H1 (cell line): Measurements from ENCODE around the gene WIPI1. TPM values are rescaled to one million over a fixed set of nuclear protein-coding genes. Genes with fewer than 3 reads are reported as not detected.

Experiments
- CHD7 ChIP-seq: fragments of 300-600 bp; sonication (generic); IDR thresholded peaks from 2 replicates; pipeline ENCODE4 v1.7.1; 2012; ENCODE audit warnings: low read length, moderate library complexity, mild to moderate bottlenecking, inconsistent platforms; ENCODE audit not compliant: insufficient replicate concordance
- CREB1 ChIP-seq: IDR thresholded peaks from 2 replicates; pipeline ENCODE4 v1.6.1; 2012; ENCODE audit warnings: inconsistent platforms
- EP300 ChIP-seq, 2 experiments: IDR thresholded peaks; 1 replicate in 1 of 2; 2 replicates in 1 of 2; pipeline ENCODE4 v1.6.1; 2011 to 2012; ENCODE audit warnings: low read depth in 2 of 2, low read length in 2 of 2, mild to moderate bottlenecking in 2 of 2, borderline replicate concordance in 1 of 2, inconsistent platforms in 1 of 2, moderate library complexity in 1 of 2
- RNF2 ChIP-seq: fragments of 200-900, 300-1000 bp; sonication (generic); IDR thresholded peaks from 2 replicates; pipeline ENCODE4 v1.7.1; 2016; ENCODE audit warnings: borderline replicate concordance, low read depth, mild to moderate bottlenecking, antibody characterized with exemption, low read length; ENCODE audit not compliant: poor library complexity, severe bottlenecking; ENCODE audit errors: missing control alignments
- polyA plus RNA-seq, 7 experiments: library from polyadenylated mRNA; depleted of rRNA in 3 of 7; stranded (reverse) in 5 of 7; unstranded in 2 of 7; fragments of >200 nt in 5 of 7; fragments of 200-250 nt in 2 of 7; gene quantifications; 1 replicate in 5 of 7; 2 replicates in 1 of 7; 4 replicates in 1 of 7; pipeline versions ENCODE4 v1.2.1 to v1.2.3, GENCODE V29; 2011 to 2013; ENCODE audit warnings: missing spikeins in 2 of 7, mixed read lengths in 2 of 7
- total RNA-seq: library from RNA; stranded (reverse); fragmentation: NEBNext Ultra II Directional; extraction: Animal tissue kit (Norgen Biotek cat#: 25700); gene quantifications from 2 replicates; pipeline ENCODE4 v1.2.1, GENCODE V29; 2021

The WIPI1 gene
- total and polyA plus RNA-seq, 2 of the 8 experiments (the other 6 are each of a cell fraction or from before 2014, with no cell fraction given), result 16.6 to 17.4 TPM

- no peak for TF ChIP-seq CHD7
- TF ChIP-seq RNF2, result no peak
- no peak for TF ChIP-seq EP300 (IDR thresholded peaks at IDR 0.05; ENCODE audit: borderline replicate concordance in 1 of 2, low read depth in 2 of 2, low read length in 2 of 2)
- no peak for TF ChIP-seq CREB1
Measured at GRCh38 chr17:68450801-68451200, 6.5 kb downstream of the WIPI1 start (continued).
